HepG2 (cell line): ENCODE measurements around the gene ITGB6. TPM values are rescaled to one million over a fixed set of nuclear protein-coding genes. Genes with fewer than 3 reads are reported as not detected.

Experiments used
- ATAC-seq: fragments of 200-7000 bp; cut with Tn5 transposase; 3 replicates; pipeline ENCODE4 v1.9.1; 2020; ENCODE audit warnings: mild to moderate bottlenecking, moderate library complexity
- BruUV-seq: library from RNA; stranded (reverse); fragments of 400-500 nt; replicated peaks from 2 replicates; lab custom pipeline; 2021; lab: Mats Ljungman, UMichigan
- CTCF ChIA-PET: fragments of 300-600 bp; formaldehyde crosslinking; extraction: SDS; loops from one replicate; lab custom pipeline; 2021; ENCODE audit warnings: low total read pairs, inconsistent platforms, low intra/inter-chr PET ratio; lab: Yijun Ruan, JAX
- POLR2A ChIA-PET: fragments of 350-600 bp; sonication (Branson Sonifier 250); formaldehyde crosslinking; loops from one replicate; lab custom pipeline; 2020; ENCODE audit warnings: antibody characterized with exemption, inconsistent platforms; lab: Yijun Ruan, JAX
- DNase-seq: peaks from one replicate; pipeline ENCODE4 v3.0.0-alpha.2; 2015; ENCODE audit warnings: low spot score
- FAIRE-seq: peaks from 3 replicates; lab custom pipeline; 2011; peaks lifted over from hg19 to GRCh38; lab: Jason Lieb, UNC
- H2AFZ ChIP-seq: one replicate; pipeline ENCODE4 v1.6.1; 2011; ENCODE audit warnings: low read length, inconsistent platforms
- H3K27ac ChIP-seq: fragments of 300-600 bp; 3 replicates; pipeline ENCODE4 v1.8.0; 2011; ENCODE audit warnings: mixed run types, mild to moderate bottlenecking, mixed read lengths, low read length, inconsistent platforms; ENCODE audit not compliant: insufficient read depth; ENCODE audit errors: extremely low read length
- H3K27me3 ChIP-seq, 2 experiments: fragments of 200-600 bp in 1 of 2; 2 replicates in 1 of 2; 3 replicates in 1 of 2; pipeline versions ENCODE4 v1.6.0 to v1.8.0; 2011; ENCODE audit warnings: low read length in 2 of 2, mild to moderate bottlenecking in 2 of 2, moderate library complexity in 2 of 2, inconsistent platforms in 1 of 2; ENCODE audit not compliant: insufficient read depth in 2 of 2, control insufficient read depth in 1 of 2
- H3K36me3 ChIP-seq, 2 experiments: fragments of 200-600 bp in 1 of 2; replicated peaks in 1 of 2; 2 replicates in 1 of 2; 3 replicates in 1 of 2; pipeline versions ENCODE4 v1.5.1 to v1.8.0; 2011; ENCODE audit warnings: low read length in 2 of 2, inconsistent platforms in 1 of 2; ENCODE audit not compliant: insufficient read depth in 2 of 2, control insufficient read depth in 1 of 2
- H3K4me1 ChIP-seq: 2 replicates; pipeline ENCODE4 v1.5.1; 2012; ENCODE audit warnings: low read length, inconsistent platforms; ENCODE audit not compliant: insufficient read depth
- H3K4me2 ChIP-seq: 2 replicates; pipeline ENCODE4 v1.6.0; 2011; ENCODE audit warnings: low read depth, low read length, inconsistent platforms
- H3K4me3 ChIP-seq, 3 experiments: fragments of 200-600 bp in 1 of 3; sonication (generic), shearing (Covaris generic) in 1 of 3; replicated peaks in 1 of 3; 2 replicates each; pipeline ENCODE4 v1.5.1; 2011 to 2016; ENCODE audit warnings: low read length in 3 of 3, inconsistent platforms in 2 of 3, low read depth in 2 of 3, mild to moderate bottlenecking in 2 of 3, control low read depth in 1 of 3, mixed read lengths in 1 of 3; ENCODE audit not compliant: insufficient read depth in 1 of 3
- H3K79me2 ChIP-seq: one replicate; pipeline ENCODE4 v1.6.1; 2011; ENCODE audit warnings: low read length, inconsistent platforms; ENCODE audit not compliant: insufficient read depth
- H3K9ac ChIP-seq: 2 replicates; pipeline ENCODE4 v1.6.0; 2011; ENCODE audit warnings: mild to moderate bottlenecking, low read depth, low read length, inconsistent platforms; ENCODE audit not compliant: insufficient read depth
- H3K9me3 ChIP-seq: 2 replicates; pipeline ENCODE4 v1.5.1; 2012; ENCODE audit warnings: mild to moderate bottlenecking, low read length
- H4K20me1 ChIP-seq: 2 replicates; pipeline ENCODE4 v1.6.0; 2011; ENCODE audit warnings: inconsistent platforms, mild to moderate bottlenecking, low read length, moderate library complexity; ENCODE audit not compliant: insufficient read depth
- ATAD3A ChIP-seq: sonication (generic); formaldehyde crosslinking; IDR thresholded peaks from 2 replicates; pipeline ENCODE4 v1.4.0; 2020; ENCODE audit warnings: missing genetic modification reagents
- IRF9 ChIP-seq: sonication (generic); formaldehyde crosslinking; IDR thresholded peaks from 2 replicates; pipeline ENCODE4 v1.8.0; 2022; ENCODE audit warnings: missing genetic modification reagents, mild to moderate bottlenecking, borderline replicate concordance
- NFE2L1 ChIP-seq: sonication (generic); formaldehyde crosslinking; IDR thresholded peaks from 2 replicates; pipeline ENCODE4 v1.4.0; 2020; ENCODE audit warnings: missing genetic modification reagents, mild to moderate bottlenecking, borderline replicate concordance
- RFX3 ChIP-seq: IDR thresholded peaks from 2 replicates; pipeline ENCODE4 v1.6.1; 2016; ENCODE audit warnings: missing biosample characterization, missing genetic modification reagents
- SP4 ChIP-seq: sonication (generic); formaldehyde crosslinking; IDR thresholded peaks from 2 replicates; pipeline ENCODE4 v1.8.1; 2023; ENCODE audit warnings: mild to moderate bottlenecking, missing genetic modification reagents
- ZBED4 ChIP-seq: sonication (generic); formaldehyde crosslinking; IDR thresholded peaks from 2 replicates; pipeline ENCODE4 v1.4.0; 2020; ENCODE audit warnings: missing genetic modification reagents, borderline replicate concordance
- ZBTB1 ChIP-seq: sonication (generic); formaldehyde crosslinking; IDR thresholded peaks from 2 replicates; pipeline ENCODE4 v1.4.0; 2020; ENCODE audit warnings: missing genetic modification reagents, borderline replicate concordance
- ZBTB38 ChIP-seq: sonication (generic); formaldehyde crosslinking; IDR thresholded peaks from 2 replicates; pipeline ENCODE4 v1.5.1; 2020; ENCODE audit warnings: mild to moderate bottlenecking, missing genetic modification reagents
- ZBTB49 ChIP-seq: sonication (generic); formaldehyde crosslinking; IDR thresholded peaks from 2 replicates; pipeline ENCODE4 v1.4.0; 2020; ENCODE audit warnings: missing genetic modification reagents, borderline replicate concordance
- ZNF34 ChIP-seq: sonication (generic); formaldehyde crosslinking; IDR thresholded peaks from 2 replicates; pipeline ENCODE4 v1.4.0; 2020; ENCODE audit warnings: mild to moderate bottlenecking, missing genetic modification reagents, borderline replicate concordance
- ZNF468 ChIP-seq: sonication (generic); formaldehyde crosslinking; IDR thresholded peaks from 2 replicates; pipeline ENCODE4 v1.8.0; 2022; ENCODE audit warnings: mild to moderate bottlenecking, moderate library complexity, missing genetic modification reagents
- ZNF547 ChIP-seq: sonication (generic); formaldehyde crosslinking; IDR thresholded peaks from 2 replicates; pipeline ENCODE4 v1.5.1; 2020; ENCODE audit warnings: mild to moderate bottlenecking, missing genetic modification reagents
- ZNF558 ChIP-seq: sonication (generic); formaldehyde crosslinking; IDR thresholded peaks from 2 replicates; pipeline ENCODE4 v1.9.0; 2022; ENCODE audit warnings: mild to moderate bottlenecking, missing genetic modification reagents, borderline replicate concordance
- ZNF574 ChIP-seq: sonication (generic); formaldehyde crosslinking; IDR thresholded peaks from 2 replicates; pipeline ENCODE4 v1.4.0; 2020; ENCODE audit warnings: missing genetic modification reagents
- ZNF713 ChIP-seq: sonication (generic); formaldehyde crosslinking; IDR thresholded peaks from 2 replicates; pipeline ENCODE4 v1.4.0; 2020; ENCODE audit warnings: mild to moderate bottlenecking, missing genetic modification reagents
- WGBS: methylation state at CpG from one replicate; pipeline ENCODE4 v1.1.6; 2017; ENCODE audit warnings: low lambda C conversion rate; 5-methylcytosine and 5-hydroxymethylcytosine counted together
- in situ Hi-C: cut with HindIII; loops from 2 replicates; pipeline ENCODE4 v1.10.0; 2017; ENCODE audit warnings: low pct_unique_long_range_greater_than_20kb; ENCODE audit not compliant: extremely low pct_ligation_motif_present
- intact Hi-C: fragments of 100-400 bp; cut with micrococcal nuclease; formaldehyde crosslinking; loops from one replicate; pipeline ENCODE4 v1.10.0; 2022; ENCODE audit not compliant: unreplicated experiment
- polyA plus RNA-seq, 8 experiments: library from polyadenylated mRNA; depleted of rRNA in 3 of 8; stranded (reverse) in 7 of 8; unstranded in 1 of 8; fragments of >200 nt; fragmentation: Illumina TruSeq in 4 of 8; extraction: Trizol in 4 of 8; gene quantifications; 2 replicates each; pipeline versions ENCODE4 v1.2.1 to v1.2.3, GENCODE V29; 2011 to 2016; ENCODE audit warnings: low read depth in 4 of 8, missing spikeins in 1 of 8, mixed read lengths in 1 of 8; ENCODE audit not compliant: insufficient read depth in 1 of 8
- total RNA-seq, 5 experiments: library from RNA; depleted of rRNA; stranded (reverse); fragments of >200 nt; fragmentation: Illumina TruSeq; extraction: Trizol; gene quantifications; 2 replicates each; pipeline ENCODE4 v1.2.3, GENCODE V29; 2016; ENCODE audit warnings: low read depth in 1 of 5

ITGB6 gene
- total and polyA plus RNA-seq, 2 of the 13 experiments (the other 11 are each of a cell fraction or from before 2014, with no cell fraction given) = not detected

GRCh38 chr2:160227293-160227915 lies 27.3 kb upstream of the ITGB6 start:
- peaks cover 36% of the 10 kb centered on the region for H3K4me1 ChIP-seq
- ChIA-PET CTCF (no interaction called here), POLR2A (no interaction called here)
- no peak overlapping the region for H2AFZ ChIP-seq
- in situ Hi-C loops = no loop called here
- H3K36me3 ChIP-seq = no peaks in the 10 kb centered on the region
- no peaks in the 10 kb centered on the region for H3K9me3 ChIP-seq
- DNase-seq (no peak), ATAC-seq (no peak), FAIRE-seq (no peak)
- H3K27ac ChIP-seq = no peak overlapping the region
- H3K27me3 ChIP-seq = no peaks in the 10 kb centered on the region; a peak in 1 of 5 replicates
- intact Hi-C loops = no loop called here
- no TSS peak for BruUV-seq
- H3K79me2 ChIP-seq = no peaks in the 10 kb centered on the region
- no peak overlapping the region for H3K4me2 ChIP-seq
- H4K20me1 ChIP-seq = no peaks in the 10 kb centered on the region
- TF ChIP-seq IRF9 (CRISPR knock-in tag) = no peak
- no peak for TF ChIP-seq ZNF468
- no peak for TF ChIP-seq RFX3 (CRISPR knock-in tag)
- TF ChIP-seq ZNF547 = no peak
- no peak for TF ChIP-seq ZNF574
- TF ChIP-seq ZBTB38 = no peak
- no peak for TF ChIP-seq ZNF558 (CRISPR knock-in tag)
- TF ChIP-seq ZBTB49 (CRISPR knock-in tag) = no peak
- no peak for TF ChIP-seq ATAD3A (CRISPR knock-in tag)
- no peak for TF ChIP-seq ZNF34
- TF ChIP-seq SP4 (CRISPR knock-in tag) = no peak
- TF ChIP-seq ZBTB1 (CRISPR knock-in tag) = no peak
- no peak for TF ChIP-seq ZBED4 (CRISPR knock-in tag)
- TF ChIP-seq ZNF713 = no peak
- no peak for TF ChIP-seq NFE2L1 (CRISPR knock-in tag)
- H3K9ac ChIP-seq = no peak overlapping the region
- 7% methylated on average over 5 of the region's 5 CpGs for WGBS
- H3K4me3 ChIP-seq = no peak overlapping the region
